GM12878 (cell line): Measurements from ENCODE around the gene CABLES1. TPM values are rescaled to one million over a fixed set of nuclear protein-coding genes. Genes with fewer than 3 reads are reported as not detected.
A peak's percentile ranks its signal among the peaks of the same experiment; 100 is the strongest.

ENCODE experiments used
- CBX3 ChIP-seq: fragments of 200-600 bp; sonication (generic); IDR thresholded peaks from 2 replicates; pipeline ENCODE4 v1.6.1; 2016; ENCODE audit warnings: low read depth, borderline replicate concordance
- CBX5 ChIP-seq: sonication (generic); IDR thresholded peaks from 2 replicates; pipeline ENCODE4 v1.6.1; 2016; ENCODE audit warnings: low read depth, moderate library complexity, mild to moderate bottlenecking, inconsistent platforms
- ETV6 ChIP-seq, 2 experiments: fragments of 450-650 bp in 1 of 2; IDR thresholded peaks in 1 of 2; conservative IDR thresholded peaks in 1 of 2; 2 replicates each; pipeline ENCODE4 v1.6.1; 2014; ENCODE audit warnings: antibody characterized with exemption in 1 of 2, borderline replicate concordance in 1 of 2, low read depth in 1 of 2, mild to moderate bottlenecking in 1 of 2, moderate library complexity in 1 of 2
- FOXK2 ChIP-seq: fragments of 450-650 bp; IDR thresholded peaks from 2 replicates; pipeline ENCODE4 v1.6.1; 2017; ENCODE audit warnings: mild to moderate bottlenecking, moderate library complexity
- GABPA ChIP-seq: IDR thresholded peaks from 2 replicates; pipeline ENCODE4 v1.6.1; 2014; ENCODE audit warnings: antibody characterized with exemption, low read depth, mild to moderate bottlenecking, inconsistent platforms
- GATAD2B ChIP-seq: fragments of 450-650 bp; conservative IDR thresholded peaks from 2 replicates; pipeline ENCODE4 v1.6.1; 2017; ENCODE audit warnings: low read depth, mild to moderate bottlenecking, moderate library complexity
- JUNB ChIP-seq: IDR thresholded peaks from 2 replicates; pipeline ENCODE4 v1.6.1; 2016; ENCODE audit warnings: antibody characterized with exemption, mild to moderate bottlenecking
- KAT2A ChIP-seq: conservative IDR thresholded peaks from 2 replicates; pipeline ENCODE4 v1.6.1; 2011; ENCODE audit warnings: low read depth, low read length; ENCODE audit not compliant: control insufficient read depth
- KLF5 ChIP-seq: fragments of 450-650 bp; IDR thresholded peaks from 2 replicates; pipeline ENCODE4 v1.6.1; 2014; ENCODE audit warnings: mild to moderate bottlenecking; ENCODE audit not compliant: partially characterized antibody
- LARP7 ChIP-seq: fragments of 450-650 bp; IDR thresholded peaks from 2 replicates; pipeline ENCODE4 v1.6.1; 2017; ENCODE audit warnings: mild to moderate bottlenecking
- MLLT1 ChIP-seq: fragments of 450-650 bp; IDR thresholded peaks from 2 replicates; pipeline ENCODE4 v1.6.1; 2016; ENCODE audit warnings: mild to moderate bottlenecking
- NR2C1 ChIP-seq: fragments of 450-650 bp; IDR thresholded peaks from 2 replicates; pipeline ENCODE4 v1.6.1; 2017; ENCODE audit warnings: antibody characterized with exemption, mild to moderate bottlenecking, moderate library complexity
- NR2F1 ChIP-seq: fragments of 450-650 bp; conservative IDR thresholded peaks from 2 replicates; pipeline ENCODE4 v1.6.1; 2017; ENCODE audit warnings: mild to moderate bottlenecking
- PAX8 ChIP-seq: fragments of 450-650 bp; IDR thresholded peaks from 2 replicates; pipeline ENCODE4 v1.6.1; 2017; ENCODE audit warnings: mild to moderate bottlenecking, moderate library complexity
- POU2F2 ChIP-seq: IDR thresholded peaks from 3 replicates; pipeline ENCODE4 v1.6.1; 2011; ENCODE audit warnings: low read depth, mild to moderate bottlenecking, low read length, borderline replicate concordance
- PRDM15 ChIP-seq: fragments of 450-650 bp; formaldehyde crosslinking; IDR thresholded peaks from 2 replicates; pipeline ENCODE4 v1.4.0; 2020; ENCODE audit warnings: mild to moderate bottlenecking, moderate library complexity
- RELA ChIP-seq: fragments of 450-650 bp; IDR thresholded peaks from 2 replicates; pipeline ENCODE4 v1.8.0; 2014; ENCODE audit warnings: borderline replicate concordance; ENCODE audit not compliant: partially characterized antibody
- SMARCA5 ChIP-seq: fragments of 450-650 bp; IDR thresholded peaks from 2 replicates; pipeline ENCODE4 v1.6.1; 2017; ENCODE audit warnings: mild to moderate bottlenecking
- SREBF2 ChIP-seq: IDR thresholded peaks from 2 replicates; pipeline ENCODE4 v1.6.1; 2012; ENCODE audit warnings: mild to moderate bottlenecking, low read length
- TCF3 ChIP-seq: IDR thresholded peaks from 2 replicates; pipeline ENCODE4 v1.6.1; 2012; ENCODE audit warnings: low read depth, mild to moderate bottlenecking, low read length, borderline replicate concordance; ENCODE audit not compliant: insufficient read depth
- YY1 ChIP-seq: IDR thresholded peaks from 2 replicates; pipeline ENCODE4 v1.6.1; 2011; ENCODE audit warnings: low read depth, mild to moderate bottlenecking, low read length
- polyA plus RNA-seq, 11 experiments: library from polyadenylated mRNA; depleted of rRNA in 4 of 11; unstranded in 6 of 11; stranded (reverse) in 5 of 11; fragments of >200 nt; fragmentation: Nextera tagmentation in 4 of 11; fragmentation: Illumina TruSeq in 1 of 11; extraction: Ambion mirVana in 4 of 11; extraction: Trizol in 1 of 11; gene quantifications; 1 replicate in 1 of 11; 2 replicates in 10 of 11; pipeline versions ENCODE4 v1.2.1 to v1.2.3, GENCODE V29; 2011 to 2016; ENCODE audit warnings: inconsistent platforms in 2 of 11, missing spikeins in 2 of 11, low read depth in 1 of 11
- total RNA-seq, 4 experiments: library from RNA; depleted of rRNA in 3 of 4; stranded (reverse); fragments of >200 nt in 3 of 4; fragmentation: Illumina TruSeq in 1 of 4; extraction: Trizol in 1 of 4; gene quantifications; 2 replicates each; pipeline versions ENCODE4 v1.2.1 to v1.2.3, GENCODE V29; 2013 to 2021
- TF ChIP-seq, protein P1 (sequence below): IDR thresholded peaks from 2 replicates; pipeline ENCODE4 v1.6.1; 2012; ENCODE audit warnings: improper control_type of control experiment, low read depth, low read length; ENCODE audit not compliant: insufficient replicate concordance

The CABLES1 gene
- total and polyA plus RNA-seq, 10 of the 15 experiments (the other 5 are each of a cell fraction or from before 2014, with no cell fraction given): 2.9 to 27.2 (median 8.2) TPM

GRCh38 chr18:23306822-23307221 lies 171.5 kb downstream of the CABLES1 start (continued):
- TF ChIP-seq, protein P1, sequence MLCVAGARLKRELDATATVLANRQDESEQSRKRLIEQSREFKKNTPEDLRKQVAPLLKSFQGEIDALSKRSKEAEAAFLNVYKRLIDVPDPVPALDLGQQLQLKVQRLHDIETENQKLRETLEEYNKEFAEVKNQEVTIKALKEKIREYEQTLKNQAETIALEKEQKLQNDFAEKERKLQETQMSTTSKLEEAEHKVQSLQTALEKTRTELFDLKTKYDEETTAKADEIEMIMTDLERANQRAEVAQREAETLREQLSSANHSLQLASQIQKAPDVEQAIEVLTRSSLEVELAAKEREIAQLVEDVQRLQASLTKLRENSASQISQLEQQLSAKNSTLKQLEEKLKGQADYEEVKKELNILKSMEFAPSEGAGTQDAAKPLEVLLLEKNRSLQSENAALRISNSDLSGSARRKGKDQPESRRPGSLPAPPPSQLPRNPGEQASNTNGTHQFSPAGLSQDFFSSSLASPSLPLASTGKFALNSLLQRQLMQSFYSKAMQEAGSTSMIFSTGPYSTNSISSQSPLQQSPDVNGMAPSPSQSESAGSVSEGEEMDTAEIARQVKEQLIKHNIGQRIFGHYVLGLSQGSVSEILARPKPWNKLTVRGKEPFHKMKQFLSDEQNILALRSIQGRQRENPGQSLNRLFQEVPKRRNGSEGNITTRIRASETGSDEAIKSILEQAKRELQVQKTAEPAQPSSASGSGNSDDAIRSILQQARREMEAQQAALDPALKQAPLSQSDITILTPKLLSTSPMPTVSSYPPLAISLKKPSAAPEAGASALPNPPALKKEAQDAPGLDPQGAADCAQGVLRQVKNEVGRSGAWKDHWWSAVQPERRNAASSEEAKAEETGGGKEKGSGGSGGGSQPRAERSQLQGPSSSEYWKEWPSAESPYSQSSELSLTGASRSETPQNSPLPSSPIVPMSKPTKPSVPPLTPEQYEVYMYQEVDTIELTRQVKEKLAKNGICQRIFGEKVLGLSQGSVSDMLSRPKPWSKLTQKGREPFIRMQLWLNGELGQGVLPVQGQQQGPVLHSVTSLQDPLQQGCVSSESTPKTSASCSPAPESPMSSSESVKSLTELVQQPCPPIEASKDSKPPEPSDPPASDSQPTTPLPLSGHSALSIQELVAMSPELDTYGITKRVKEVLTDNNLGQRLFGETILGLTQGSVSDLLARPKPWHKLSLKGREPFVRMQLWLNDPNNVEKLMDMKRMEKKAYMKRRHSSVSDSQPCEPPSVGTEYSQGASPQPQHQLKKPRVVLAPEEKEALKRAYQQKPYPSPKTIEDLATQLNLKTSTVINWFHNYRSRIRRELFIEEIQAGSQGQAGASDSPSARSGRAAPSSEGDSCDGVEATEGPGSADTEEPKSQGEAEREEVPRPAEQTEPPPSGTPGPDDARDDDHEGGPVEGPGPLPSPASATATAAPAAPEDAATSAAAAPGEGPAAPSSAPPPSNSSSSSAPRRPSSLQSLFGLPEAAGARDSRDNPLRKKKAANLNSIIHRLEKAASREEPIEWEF: no peak
- TF ChIP-seq ETV6 (conservative IDR thresholded peaks at IDR 0.05 in 1 of 2, IDR thresholded peaks at IDR 0.05 in 1 of 2; ENCODE audit: borderline replicate concordance in 1 of 2, low read depth in 1 of 2) (no peak), LARP7 (no peak), GATAD2B (0 out of 2 replicates have a peak, but pooled peaks have one; percentile 27), RELA (no peak), FOXK2 (no peak; the same call in 1 of the 2 replicates), NR2C1 (no peak), TCF3 (no peak), GABPA (no peak), PRDM15 (CRISPR knock-in tag) (no peak), CBX3 (no peak), KLF5 (no peak), SMARCA5 (no peak), POU2F2 (peak; percentile 73; the same call in 1 of the 3 replicates), SREBF2 (no peak), MLLT1 (peak; percentile 83), JUNB (no peak), YY1 (no peak), CBX5 (no peak), KAT2A (no peak), NR2F1 (peak; percentile 72), PAX8 (no peak)
- TF ChIP-seq, all 136 proteins: peak for 35
